Activated CD8-positive, alpha-beta memory T cell treated with anti-CD3 and anti-CD28 coated beads, Interleukin-2, amount 50 U/mL, for 1 hour (primary cell): ENCODE measurements around the gene ERCC5.

Source experiments
- DNase-seq: peaks from one replicate; pipeline ENCODE4 v3.0.0-alpha.2; 2020; ENCODE audit errors: extremely low read depth

The ERCC5 gene

GRCh38 chr13:102881819-102882686, 36.2 kb downstream of the ERCC5 start:
- no peak for DNase-seq

- no peak for DNase-seq
Observed at GRCh38 chr13:102892503-102892902, 46.7 kb downstream of the ERCC5 start.

- no peak for DNase-seq
Observed at GRCh38 chr13:102897371-102898138, 51.7 kb downstream of the ERCC5 start.

- no peak for DNase-seq
Observed at GRCh38 chr13:102900193-102900608, 54.4 kb downstream of the ERCC5 start.

- no peak for DNase-seq
Observed at GRCh38 chr13:102901056-102901455, 55.2 kb downstream of the ERCC5 start.

- DNase-seq, result no peak
Observed at GRCh38 chr13:102901615-102902305, 55.9 kb downstream of the ERCC5 start.

- no peak for DNase-seq
Observed at GRCh38 chr13:102902789-102903347, 57.0 kb downstream of the ERCC5 start.

GRCh38 chr13:102903659-102904407, 58.0 kb downstream of the ERCC5 start:
- DNase-seq, result no peak

- no peak for DNase-seq
Observed at GRCh38 chr13:102904408-102904862, 58.6 kb downstream of the ERCC5 start.

- DNase-seq, result no peak
Observed at GRCh38 chr13:102905905-102906771, 60.3 kb downstream of the ERCC5 start.

GRCh38 chr13:102907016-102907756, 61.4 kb downstream of the ERCC5 start:
- DNase-seq, result no peak

- DNase-seq, result no peak
Observed at GRCh38 chr13:102907886-102908515, 62.2 kb downstream of the ERCC5 start.

- DNase-seq, result no peak
Observed at GRCh38 chr13:102909971-102910370, 64.1 kb downstream of the ERCC5 start.

GRCh38 chr13:102911336-102911735, 65.5 kb downstream of the ERCC5 start:
- no peak for DNase-seq

- DNase-seq, result no peak
Observed at GRCh38 chr13:102912599-102912998, 66.8 kb downstream of the ERCC5 start.

GRCh38 chr13:102913914-102914313, 68.1 kb downstream of the ERCC5 start:
- no peak for DNase-seq

- DNase-seq, result no peak
Observed at GRCh38 chr13:102914339-102914930, 68.6 kb downstream of the ERCC5 start.

GRCh38 chr13:102915393-102915930, 69.6 kb downstream of the ERCC5 start:
- DNase-seq, result no peak
